Choroid plexus epithelial cell (primary cell): ENCODE results near the gene THAP11.
"Not testable (repeated sequence)": the region's sequence is repeated elsewhere in the genome, so short reads cannot be mapped to it uniquely, and the experiment has no call there.

Source experiments
- DNase-seq: peaks from one replicate; pipeline ENCODE4 v3.0.0-alpha.2; 2010; ENCODE audit warnings: low read depth
- H3K4me3 ChIP-seq: 2 replicates; pipeline ENCODE4 v1.5.1; 2011; ENCODE audit warnings: low read depth, mild to moderate bottlenecking, control low read depth, low read length, moderate library complexity
- CTCF ChIP-seq: conservative IDR thresholded peaks from 2 replicates; pipeline ENCODE4 v1.5.1; 2011; ENCODE audit warnings: low read depth, mild to moderate bottlenecking, control low read depth, inconsistent platforms, low read length, moderate library complexity

THAP11 gene

GRCh38 chr16:67833415-67834241 lies 8.5 kb upstream of the THAP11 start:
- DNase-seq, result peak; percentile 90
- no peak for TF ChIP-seq CTCF
- peak overlapping the region; percentile 88 for H3K4me3 ChIP-seq

- no peak for DNase-seq
These were observed 7.9 kb upstream of the THAP11 start for GRCh38 chr16:67834242-67834614.

GRCh38 chr16:67837190-67837589 lies 4.9 kb upstream of the THAP11 start:
- not testable (repeated sequence) for H3K4me3 ChIP-seq, DNase-seq

More at GRCh38 chr16:67834242-67834614, 7.9 kb upstream of the THAP11 start:
- peak overlapping the region; percentile 88 for H3K4me3 ChIP-seq
- no peak for TF ChIP-seq CTCF

- TF ChIP-seq CTCF, result no peak
- DNase-seq, result no peak
- H3K4me3 ChIP-seq, result no peak overlapping the region
These were observed 4.3 kb upstream of the THAP11 start for GRCh38 chr16:67837811-67838210.

GRCh38 chr16:67841198-67841815 lies 813 bp upstream of the THAP11 start:
- no peak for DNase-seq
- no peak for TF ChIP-seq CTCF
- peak overlapping the region; percentile 99 for H3K4me3 ChIP-seq

GRCh38 chr16:67842509-67843342 lies 606 bp downstream of the THAP11 start:
- peak overlapping the region; percentile 99 for H3K4me3 ChIP-seq
- peak; percentile 55 for TF ChIP-seq CTCF
- DNase-seq, result peak; percentile 69

GRCh38 chr16:67843343-67843765 lies 1.2 kb downstream of the THAP11 start:
- no peak for DNase-seq
- H3K4me3 ChIP-seq, result peak overlapping the region; percentile 99
- TF ChIP-seq CTCF, result no peak
